AG09309 (cell line): Measurements from ENCODE around the gene CAMTA2.

Experiments used
- DNase-seq: peaks from one replicate; pipeline ENCODE4 v3.0.0-alpha.2; 2010; ENCODE audit warnings: low read depth
- H3K4me3 ChIP-seq: 2 replicates; pipeline ENCODE4 v1.5.1; 2011; ENCODE audit warnings: mild to moderate bottlenecking, low read depth, low read length, moderate library complexity; ENCODE audit not compliant: control insufficient read depth
- CTCF ChIP-seq: IDR thresholded peaks from 2 replicates; pipeline ENCODE4 v1.5.1; 2011; ENCODE audit warnings: mild to moderate bottlenecking, low read depth, low read length, inconsistent platforms; ENCODE audit not compliant: insufficient read depth, control insufficient read depth; ENCODE audit errors: missing control alignments

Gene CAMTA2

GRCh38 chr17:5000237-5000639 is 12.8 kb upstream of the CAMTA2 start:
- H3K4me3 ChIP-seq = peak overlapping the region; percentile 100
- DNase-seq = no peak
- no peak for TF ChIP-seq CTCF

GRCh38 chr17:4999430-5000093 is 12.1 kb upstream of the CAMTA2 start:
- H3K4me3 ChIP-seq = peak overlapping the region; percentile 100
- no peak for TF ChIP-seq CTCF
- no peak for DNase-seq

GRCh38 chr17:4998732-4999429 is 11.4 kb upstream of the CAMTA2 start:
- no peak for DNase-seq
- H3K4me3 ChIP-seq = peak overlapping the region; percentile 100
- no peak for TF ChIP-seq CTCF

GRCh38 chr17:4998027-4998731 is 10.7 kb upstream of the CAMTA2 start:
- H3K4me3 ChIP-seq = peak overlapping the region; percentile 100
- no peak for TF ChIP-seq CTCF
- DNase-seq = no peak

GRCh38 chr17:4997302-4998026 is 10.0 kb upstream of the CAMTA2 start, which contains the start of the genes INCA1 and KIF1C:
TSS of gene INCA1 (minus strand) at chr17:4997522. CDS start at chr17:4994437, 3,085 bp downstream.
TSS of gene KIF1C (plus strand) at chr17:4997950. CDS start at chr17:5000247, 2,297 bp downstream.
- no peak for TF ChIP-seq CTCF
- peak; percentile 51 for DNase-seq
- H3K4me3 ChIP-seq = peak within 1 kb of the TSS; percentile 100

- no peak for TF ChIP-seq CTCF
- DNase-seq = no peak
- H3K4me3 ChIP-seq = no peak overlapping the region
Observed at GRCh38 chr17:4994081-4994595, 6.7 kb upstream of the CAMTA2 start.
